Tibial artery (tissue), 4 donors: Measurements from ENCODE around the gene RYR2.

Source experiments
- DNase-seq, 2 donors: peaks; one replicate each; pipeline ENCODE4 v3.0.0-alpha.2; 2019
- H3K27ac ChIP-seq, 2 donors: fragments of 200-600 bp; sonication (generic) in 1 of 2; 1 replicate in 1 of 2; 2 replicates in 1 of 2; pipeline ENCODE4 v1.5.1; 2018 to 2019; ENCODE audit warnings: mild to moderate bottlenecking in 1 of 2
- H3K27me3 ChIP-seq, 2 donors: fragments of 200-600 bp; sonication (generic) in 1 of 2; one replicate each; pipeline versions ENCODE4 v1.5.1 to v1.6.0; 2016 to 2019
- H3K36me3 ChIP-seq, 3 donors: fragments of 200-600 bp; sonication (generic) in 2 of 3; one replicate each; pipeline ENCODE4 v1.5.1; 2016 to 2019; ENCODE audit warnings: mild to moderate bottlenecking in 2 of 3
- H3K4me1 ChIP-seq, 4 donors: fragments of 200-600 bp; sonication (generic) in 2 of 4; 1 replicate in 3 of 4; 2 replicates in 1 of 4; pipeline ENCODE4 v1.5.1; 2016 to 2019
- H3K4me3 ChIP-seq, 2 donors: fragments of 200-600 bp; sonication (generic) in 1 of 2; 1 replicate in 1 of 2; 2 replicates in 1 of 2; pipeline ENCODE4 v1.5.1; 2018 to 2019; ENCODE audit warnings: mild to moderate bottlenecking in 2 of 2
- H3K9me3 ChIP-seq, 3 donors: fragments of 200-600 bp; sonication (generic) in 1 of 3; one replicate each; pipeline ENCODE4 v1.5.1; 2016 to 2019
- intact Hi-C: fragments of 100-400 bp; cut with DNase I; formaldehyde crosslinking; loops from one replicate; pipeline ENCODE4 v1.15.0; 2023; ENCODE audit warnings: low total_unique reads
- TF ChIP-seq, protein P1 (sequence below), 2 experiments: fragments of 200-600 bp in 1 of 2; fragments of 450-650 bp in 1 of 2; IDR thresholded peaks; one replicate each; pipeline ENCODE4 v1.5.1; 2017 to 2019; ENCODE audit warnings: antibody characterized with exemption in 2 of 2, mild to moderate bottlenecking in 1 of 2, moderate library complexity in 1 of 2

RYR2 gene

DNA sequence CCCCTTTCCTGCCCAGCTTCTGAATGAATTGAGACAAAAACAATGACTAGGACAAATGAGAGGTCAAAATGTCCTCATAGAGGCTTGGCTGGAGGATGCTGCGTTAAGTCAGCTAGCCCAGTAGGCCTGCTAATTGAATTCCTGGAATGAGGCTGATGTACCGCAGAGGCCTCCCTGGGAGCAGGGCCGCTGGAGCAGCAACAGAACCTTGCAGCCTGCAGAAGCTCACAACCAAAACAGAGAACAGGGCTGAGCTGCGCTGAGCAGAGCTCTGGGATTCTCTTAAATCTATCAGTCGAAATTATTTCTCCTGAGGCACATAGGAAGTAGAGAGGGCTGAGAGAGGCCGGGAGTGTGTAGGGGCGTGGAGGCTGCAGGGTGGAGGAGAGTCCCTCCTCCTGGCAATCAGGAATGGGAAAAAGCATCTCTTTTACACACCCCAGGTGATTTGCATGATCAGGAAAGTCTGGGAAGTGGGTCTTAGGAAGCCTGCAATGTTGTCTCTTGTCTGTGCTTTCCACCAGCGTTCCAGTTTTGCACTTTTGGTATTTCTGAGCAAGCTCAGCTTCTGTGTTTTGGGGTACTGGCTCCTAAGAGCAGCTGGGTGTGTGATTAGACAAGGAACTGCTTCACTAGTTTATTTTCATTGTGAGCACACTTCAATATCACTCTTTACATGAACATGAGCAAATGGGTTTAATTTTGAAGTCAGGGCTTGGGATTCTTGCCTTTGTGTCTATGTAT, 66.5 kb downstream of the RYR2 start:
- TF ChIP-seq, protein P1, sequence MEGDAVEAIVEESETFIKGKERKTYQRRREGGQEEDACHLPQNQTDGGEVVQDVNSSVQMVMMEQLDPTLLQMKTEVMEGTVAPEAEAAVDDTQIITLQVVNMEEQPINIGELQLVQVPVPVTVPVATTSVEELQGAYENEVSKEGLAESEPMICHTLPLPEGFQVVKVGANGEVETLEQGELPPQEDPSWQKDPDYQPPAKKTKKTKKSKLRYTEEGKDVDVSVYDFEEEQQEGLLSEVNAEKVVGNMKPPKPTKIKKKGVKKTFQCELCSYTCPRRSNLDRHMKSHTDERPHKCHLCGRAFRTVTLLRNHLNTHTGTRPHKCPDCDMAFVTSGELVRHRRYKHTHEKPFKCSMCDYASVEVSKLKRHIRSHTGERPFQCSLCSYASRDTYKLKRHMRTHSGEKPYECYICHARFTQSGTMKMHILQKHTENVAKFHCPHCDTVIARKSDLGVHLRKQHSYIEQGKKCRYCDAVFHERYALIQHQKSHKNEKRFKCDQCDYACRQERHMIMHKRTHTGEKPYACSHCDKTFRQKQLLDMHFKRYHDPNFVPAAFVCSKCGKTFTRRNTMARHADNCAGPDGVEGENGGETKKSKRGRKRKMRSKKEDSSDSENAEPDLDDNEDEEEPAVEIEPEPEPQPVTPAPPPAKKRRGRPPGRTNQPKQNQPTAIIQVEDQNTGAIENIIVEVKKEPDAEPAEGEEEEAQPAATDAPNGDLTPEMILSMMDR (IDR thresholded peaks at IDR 0.05): no peak
- peaks cover 0 to 15% (median 3%) of the 10 kb centered on the region in 4 donors for H3K4me1 ChIP-seq
- H3K27ac ChIP-seq: no peak overlapping the region
- no peaks in the 10 kb centered on the region for H3K27me3 ChIP-seq
- H3K4me3 ChIP-seq: no peak overlapping the region
- DNase-seq: no peak
- no peaks in the 10 kb centered on the region for H3K36me3 ChIP-seq
- intact Hi-C loops: no loop called here
- H3K9me3 ChIP-seq: no peaks in the 10 kb centered on the region

DNA sequence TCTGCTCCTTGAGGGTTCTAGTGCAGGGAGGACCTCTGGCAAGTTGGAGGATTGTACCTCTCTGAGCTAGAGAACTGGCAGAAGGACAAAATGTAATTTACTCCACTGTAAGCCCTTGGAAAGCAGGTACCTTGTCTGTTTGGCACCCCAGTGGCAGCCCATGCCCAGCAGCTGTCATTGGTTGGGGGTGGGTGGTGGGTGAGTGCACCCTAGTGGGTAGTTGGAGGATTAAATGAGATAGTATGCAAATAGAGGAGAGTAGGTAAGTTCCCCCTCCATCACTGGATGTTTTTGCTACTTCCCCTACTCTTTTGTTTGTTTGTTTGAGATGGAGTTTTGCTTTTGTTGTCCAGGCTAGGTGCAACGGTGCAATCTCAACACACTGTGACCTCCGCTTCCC, 69.8 kb downstream of the RYR2 start:
- H3K27me3 ChIP-seq: no peaks in the 10 kb centered on the region
- no peak overlapping the region for H3K4me3 ChIP-seq
- intact Hi-C loops: loop anchor here (10.0 kb wide), 1 partner anchor 263 kb away; no protein-coding TSS in a partner anchor
- no peak overlapping the region for H3K27ac ChIP-seq
- TF ChIP-seq, protein P1 (IDR thresholded peaks at IDR 0.05): no peak
- DNase-seq: no peak
- H3K4me1 ChIP-seq: peaks cover 0 to 15% (median 3%) of the 10 kb centered on the region in 4 donors
- H3K36me3 ChIP-seq: no peaks in the 10 kb centered on the region
- no peaks in the 10 kb centered on the region for H3K9me3 ChIP-seq

DNA sequence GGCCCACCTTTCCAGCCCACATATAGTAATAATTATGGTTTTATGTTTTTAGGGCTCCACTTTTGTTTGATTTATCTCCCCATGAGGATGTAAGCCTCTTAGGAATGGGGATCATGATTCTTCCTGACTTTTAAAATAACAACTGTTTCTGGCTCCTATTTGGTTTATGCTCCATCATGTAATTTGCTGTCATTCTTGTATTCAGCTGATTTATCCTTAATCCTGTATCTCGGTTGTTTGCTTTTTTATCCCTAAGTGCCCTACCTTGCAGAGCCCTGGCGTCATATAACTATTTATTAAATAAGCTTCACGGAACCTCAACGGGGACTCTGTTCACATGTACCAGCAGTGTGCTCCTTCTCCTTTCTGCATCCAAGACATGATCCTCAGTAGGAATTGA, 70.7 kb downstream of the RYR2 start:
- no peak for DNase-seq
- no peaks in the 10 kb centered on the region for H3K27me3 ChIP-seq
- intact Hi-C loops: loop anchor here (10.0 kb wide), 1 partner anchor 262 kb away; no protein-coding TSS in a partner anchor
- H3K36me3 ChIP-seq: no peaks in the 10 kb centered on the region
- peaks cover 0 to 12% (median 3%) of the 10 kb centered on the region in 4 donors for H3K4me1 ChIP-seq
- H3K27ac ChIP-seq: no peak overlapping the region
- H3K9me3 ChIP-seq: no peaks in the 10 kb centered on the region
- no peak overlapping the region for H3K4me3 ChIP-seq
- TF ChIP-seq, protein P1 (IDR thresholded peaks at IDR 0.05): no peak

DNA sequence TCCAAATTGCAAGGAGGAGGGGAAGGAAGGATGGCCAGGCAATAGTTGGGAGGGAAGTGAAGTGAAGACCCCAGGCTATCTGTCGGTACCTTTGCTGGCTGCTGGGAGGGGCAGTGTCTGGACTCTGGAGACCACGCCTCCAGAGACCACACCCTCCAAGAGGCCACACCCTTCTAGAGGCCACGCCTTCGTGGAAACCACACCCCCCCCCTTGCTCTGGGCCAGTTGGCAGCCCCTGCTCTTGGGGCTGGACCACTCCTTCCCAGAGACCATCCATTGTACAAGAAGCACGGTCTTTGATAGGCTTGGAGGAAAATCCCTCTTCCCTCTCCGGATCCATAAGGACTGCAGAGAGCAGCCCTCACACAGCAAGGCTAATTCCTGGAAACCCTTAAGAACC, 73.1 kb downstream of the RYR2 start:
- DNase-seq: no peak
- Histone ChIP-seq H3K4me1 (peaks cover 0 to 14% (median 0%) of the 10 kb centered on the region in 4 donors), H3K36me3 (no peaks in the 10 kb centered on the region), H3K27me3 (no peaks in the 10 kb centered on the region), H3K9me3 (no peaks in the 10 kb centered on the region), H3K27ac (no peak overlapping the region), H3K4me3 (no peak overlapping the region)
- TF ChIP-seq, protein P1 (IDR thresholded peaks at IDR 0.05): no peak
- intact Hi-C loops: loop anchor here (10.0 kb wide), 1 partner anchor 260 kb away; no protein-coding TSS in a partner anchor

DNA sequence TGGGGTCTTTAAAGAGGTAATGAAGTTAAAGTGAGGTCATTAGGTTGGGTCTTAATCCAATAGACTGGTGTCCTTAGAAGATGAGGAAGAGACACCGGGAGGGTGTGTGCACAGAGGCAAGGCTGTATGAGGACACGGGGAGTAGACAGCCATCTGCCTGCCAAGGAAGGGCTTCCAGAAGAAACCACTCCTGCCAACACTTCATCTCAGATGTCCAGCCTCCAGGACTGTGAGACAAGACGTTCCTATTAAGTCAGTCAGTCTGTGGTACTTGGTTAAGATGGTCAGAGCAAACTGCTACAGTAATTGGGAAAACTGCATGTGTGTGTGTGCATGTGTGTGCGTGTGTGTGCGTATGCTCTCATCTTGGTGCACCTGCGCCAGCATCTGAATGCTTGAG, 77.1 kb downstream of the RYR2 start:
- Histone ChIP-seq H3K4me1 (peaks cover 0 to 21% (median 0%) of the 10 kb centered on the region in 4 donors), H3K27me3 (no peaks in the 10 kb centered on the region), H3K27ac (no peak overlapping the region), H3K4me3 (no peak overlapping the region), H3K9me3 (no peaks in the 10 kb centered on the region), H3K36me3 (no peaks in the 10 kb centered on the region)
- DNase-seq: no peak
- intact Hi-C loops: loop anchor here (10.0 kb wide), 1 partner anchor 256 kb away; no protein-coding TSS in a partner anchor
- TF ChIP-seq, protein P1 (IDR thresholded peaks at IDR 0.05): no peak
